ENCODE data around the gene SUCNR1. TPM values are rescaled to one million over a fixed set of nuclear protein-coding genes. Genes with fewer than 3 reads are reported as not detected.

The SUCNR1 gene
- total RNA-seq, 4 donors from 2014 or later = 0.14 to 0.48 TPM; not detected in 2

GRCh38 chr3:151875759-151876158 is 2.3 kb downstream of the SUCNR1 start:
- no peaks in the 10 kb centered on the region for H3K36me3 ChIP-seq
- intact Hi-C loops (cut with DNase I; ENCODE audit: low total_unique reads) (no loop called here), in situ Hi-C loops (cut with MboI; ENCODE audit: low pct_ligation_motif_present in 1 of 4, low pct_unique_long_range_greater_than_20kb in 1 of 4, low sequenced_read_pairs in 3 of 4) (no loop called here)
- H3K4me3 ChIP-seq = no peak overlapping the region
- no peak for DNase-seq
- H3K4me1 ChIP-seq = peaks cover 0 to 38% (median 2%) of the 10 kb centered on the region in 4 donors
- peak overlapping the region in 3 of 4 donors; percentile 11 to 37 (median 22) for H3K27ac ChIP-seq
- H3K9me3 ChIP-seq = no peaks in the 10 kb centered on the region
- TF ChIP-seq POLR2AphosphoS5 (IDR thresholded peaks at IDR 0.05) (no peak), POLR2A (IDR thresholded peaks at IDR 0.05) (no peak), EP300 (IDR thresholded peaks at IDR 0.05; ENCODE audit: low read depth) (no peak), CTCF (IDR thresholded peaks at IDR 0.05) (no peak)
- no peaks in the 10 kb centered on the region for H3K27me3 ChIP-seq
- WGBS, 2 donors (ENCODE audit: low coverage in 1 of 2) = 32 to 42% methylated on average over 3 of the region's 3 CpGs

GRCh38 chr3:151877269-151877668 is 3.8 kb downstream of the SUCNR1 start:
- in situ Hi-C loops (cut with MboI; ENCODE audit: low pct_ligation_motif_present in 1 of 4, low pct_unique_long_range_greater_than_20kb in 1 of 4, low sequenced_read_pairs in 3 of 4) = no loop called here
- no peak overlapping the region for H3K27ac ChIP-seq
- 76 to 85% methylated on average over 2 of the region's 2 CpGs for WGBS, 2 donors (ENCODE audit: low coverage in 1 of 2)

GRCh38 chr3:151878465-151878864 is 5.0 kb downstream of the SUCNR1 start:
- intact Hi-C loops (cut with DNase I; ENCODE audit: low total_unique reads) (no loop called here), in situ Hi-C loops (cut with MboI; ENCODE audit: low pct_ligation_motif_present in 1 of 4, low pct_unique_long_range_greater_than_20kb in 1 of 4, low sequenced_read_pairs in 3 of 4) (no loop called here)
- Histone ChIP-seq H3K27ac (no peak overlapping the region), H3K9me3 (no peaks in the 10 kb centered on the region), H3K27me3 (no peaks in the 10 kb centered on the region), H3K4me1 (peaks cover 0 to 34% (median 2%) of the 10 kb centered on the region in 4 donors), H3K4me3 (no peak overlapping the region), H3K36me3 (no peaks in the 10 kb centered on the region)
- DNase-seq = no peak
- TF ChIP-seq POLR2AphosphoS5 (IDR thresholded peaks at IDR 0.05) = no peak
- TF ChIP-seq POLR2A (IDR thresholded peaks at IDR 0.05) = no peak
- TF ChIP-seq CTCF (IDR thresholded peaks at IDR 0.05) = no peak
- no peak for TF ChIP-seq EP300 (IDR thresholded peaks at IDR 0.05; ENCODE audit: low read depth)
- 66 to 73% methylated on average over 3 of the region's 3 CpGs for WGBS, 2 donors (ENCODE audit: low coverage in 1 of 2)

More at GRCh38 chr3:151877269-151877668, 3.8 kb downstream of the SUCNR1 start:
- no peaks in the 10 kb centered on the region for H3K9me3 ChIP-seq
- peaks cover 0 to 33% (median 2%) of the 10 kb centered on the region in 4 donors for H3K4me1 ChIP-seq
- no peak for TF ChIP-seq POLR2AphosphoS5 (IDR thresholded peaks at IDR 0.05)
- no peak for TF ChIP-seq CTCF (IDR thresholded peaks at IDR 0.05)
- no peak for TF ChIP-seq EP300 (IDR thresholded peaks at IDR 0.05; ENCODE audit: low read depth)
- TF ChIP-seq POLR2A (IDR thresholded peaks at IDR 0.05) = no peak
- H3K4me3 ChIP-seq = no peak overlapping the region
- H3K36me3 ChIP-seq = no peaks in the 10 kb centered on the region
- H3K27me3 ChIP-seq = no peaks in the 10 kb centered on the region
- intact Hi-C loops (cut with DNase I; ENCODE audit: low total_unique reads) = no loop called here
- no peak for DNase-seq

GRCh38 chr3:151879037-151879436 is 5.6 kb downstream of the SUCNR1 start:
- Histone ChIP-seq H3K9me3 (no peaks in the 10 kb centered on the region), H3K4me3 (no peak overlapping the region), H3K27ac (no peak overlapping the region), H3K4me1 (peaks cover 0 to 38% (median 5%) of the 10 kb centered on the region in 4 donors), H3K36me3 (no peaks in the 10 kb centered on the region), H3K27me3 (no peaks in the 10 kb centered on the region)
- intact Hi-C loops (cut with DNase I; ENCODE audit: low total_unique reads) = no loop called here
- in situ Hi-C loops (cut with MboI; ENCODE audit: low pct_ligation_motif_present in 1 of 4, low pct_unique_long_range_greater_than_20kb in 1 of 4, low sequenced_read_pairs in 3 of 4) = no loop called here
- no peak for DNase-seq
- WGBS, 2 donors (ENCODE audit: low coverage in 1 of 2) = 54 to 70% methylated on average over 1 of the region's 1 CpG
- TF ChIP-seq POLR2AphosphoS5 (IDR thresholded peaks at IDR 0.05) (no peak), EP300 (IDR thresholded peaks at IDR 0.05; ENCODE audit: low read depth) (no peak), POLR2A (IDR thresholded peaks at IDR 0.05) (no peak), CTCF (IDR thresholded peaks at IDR 0.05) (no peak)
